ENCODE results near the gene GTPBP4. TPM values are rescaled to one million over a fixed set of nuclear protein-coding genes. Genes with fewer than 3 reads are reported as not detected.

Gene GTPBP4
- total and polyA plus RNA-seq, 4 donors, result 9.8 to 15.1 (median 12.1) TPM

GRCh38 chr10:947881-948280 lies 40.4 kb upstream of the GTPBP4 start:
- Histone ChIP-seq H3K9me3 (ENCODE audit: control insufficient read depth in 4 of 4, low read length in 3 of 4) (no peaks in the 10 kb centered on the region), H3K27ac (ENCODE audit: low read depth in 1 of 2, low read length in 2 of 2) (no peak overlapping the region), H3K4me3 (ENCODE audit: low read depth in 1 of 3, low read length in 3 of 3) (no peak overlapping the region), H3K27me3 (ENCODE audit: control insufficient read depth in 4 of 4, insufficient read depth in 4 of 4, low read length in 3 of 4) (no peaks in the 10 kb centered on the region), H3K36me3 (ENCODE audit: control insufficient read depth in 4 of 4, insufficient read depth in 3 of 4, low read depth in 1 of 4, low read length in 3 of 4) (no peaks in the 10 kb centered on the region), H3K4me1 (ENCODE audit: control insufficient read depth in 4 of 4, insufficient read depth in 4 of 4, low read length in 3 of 4) (no peaks in the 10 kb centered on the region), H3K9ac (ENCODE audit: low read depth in 1 of 2, low read length in 2 of 2) (no peak overlapping the region)
- TF ChIP-seq NR2F2 (IDR thresholded peaks at IDR 0.05) (no peak), TAF1 (conservative IDR thresholded peaks at IDR 0.05) (no peak), HNF4G (IDR thresholded peaks at IDR 0.05) (no peak), HNF4A (conservative IDR thresholded peaks at IDR 0.05) (no peak), JUND (IDR thresholded peaks at IDR 0.05) (no peak), FOXA1 (IDR thresholded peaks at IDR 0.05) (no peak), RAD21 (IDR thresholded peaks at IDR 0.05) (no peak), MAX (IDR thresholded peaks at IDR 0.05) (no peak), REST (IDR thresholded peaks at IDR 0.05) (no peak), SP1 (IDR thresholded peaks at IDR 0.05) (no peak), ATF3 (IDR thresholded peaks at IDR 0.05) (no peak), RXRA (IDR thresholded peaks at IDR 0.05) (no peak), ZBTB33 (IDR thresholded peaks at IDR 0.05) (no peak)
- DNase-seq (ENCODE audit: low spot score), result no peak
- WGBS, result 96% methylated on average over 10 of the region's 10 CpGs

- Histone ChIP-seq H3K9ac (ENCODE audit: low read depth in 1 of 2, low read length in 2 of 2) (no peak overlapping the region), H3K9me3 (ENCODE audit: control insufficient read depth in 4 of 4, low read length in 3 of 4) (no peaks in the 10 kb centered on the region), H3K36me3 (ENCODE audit: control insufficient read depth in 4 of 4, insufficient read depth in 3 of 4, low read depth in 1 of 4, low read length in 3 of 4) (no peaks in the 10 kb centered on the region), H3K27ac (ENCODE audit: low read depth in 1 of 2, low read length in 2 of 2) (no peak overlapping the region), H3K27me3 (ENCODE audit: control insufficient read depth in 4 of 4, insufficient read depth in 4 of 4, low read length in 3 of 4) (no peaks in the 10 kb centered on the region), H3K4me1 (ENCODE audit: control insufficient read depth in 4 of 4, insufficient read depth in 4 of 4, low read length in 3 of 4) (no peaks in the 10 kb centered on the region), H3K4me3 (ENCODE audit: low read depth in 1 of 3, low read length in 3 of 3) (no peak overlapping the region)
- TF ChIP-seq EGR1 (IDR thresholded peaks at IDR 0.05; ENCODE audit: low read depth in 2 of 2) (no peak), ZBTB33 (IDR thresholded peaks at IDR 0.05) (no peak), ATF3 (IDR thresholded peaks at IDR 0.05) (no peak), RAD21 (IDR thresholded peaks at IDR 0.05) (no peak), HNF4G (IDR thresholded peaks at IDR 0.05) (no peak), CTCF (IDR thresholded peaks at IDR 0.05; ENCODE audit: low read depth, low read length, missing input control) (no peak)
- 96% methylated on average over 10 of the region's 10 CpGs for WGBS
- no peak for DNase-seq (ENCODE audit: low spot score)
Observed at GRCh38 chr10:948347-948746, 39.9 kb upstream of the GTPBP4 start.
